T-helper 2 cell treated with Interferon-gamma antibody and Interleukin-4, amounts not matched to agents 100 ng/mL and 5 ng/mL, for 36 hours (primary cell): ENCODE measurements around the gene PDE3B. TPM values are rescaled to one million over a fixed set of nuclear protein-coding genes. Genes with fewer than 3 reads are reported as not detected.
"Not testable (repeated sequence)": the region's sequence is repeated elsewhere in the genome, so short reads cannot be mapped to it uniquely, and the experiment has no call there.

ENCODE experiments used
- intact Hi-C: fragments of 100-400 bp; cut with micrococcal nuclease; formaldehyde crosslinking; loops from one replicate; pipeline ENCODE4 v1.15.1; 2023
- total RNA-seq: library from RNA; stranded (reverse); gene quantifications from 2 replicates; pipeline ENCODE4 v1.2.3, GENCODE V29; 2022

PDE3B gene
- total RNA-seq, result 100 and 103 TPM in 2 replicates

DNA sequence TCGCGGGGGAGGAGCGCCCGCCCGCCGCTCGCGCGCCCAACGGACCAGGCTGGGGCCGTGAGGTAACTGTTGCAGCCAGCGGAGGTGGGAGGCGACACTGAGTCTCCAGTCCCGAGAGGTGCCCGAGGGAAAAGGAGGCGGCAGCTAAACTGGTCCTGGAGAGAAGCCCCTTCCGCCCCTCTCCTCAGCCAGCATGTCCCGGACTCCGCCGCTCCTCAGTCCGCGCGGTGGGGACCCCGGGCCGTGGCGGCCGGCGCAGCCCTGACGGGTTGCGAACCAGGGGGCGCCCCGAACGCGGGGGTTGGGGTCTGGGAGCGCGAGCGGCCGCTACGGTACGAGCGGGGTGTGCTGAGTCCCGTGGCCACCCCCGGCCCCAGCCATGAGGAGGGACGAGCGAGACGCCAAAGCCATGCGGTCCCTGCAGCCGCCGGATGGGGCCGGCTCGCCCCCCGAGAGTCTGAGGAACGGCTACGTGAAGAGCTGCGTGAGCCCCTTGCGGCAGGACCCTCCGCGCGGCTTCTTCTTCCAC, at the start of gene PDE3B:
Gene PDE3B, plus strand, starts transcription at position 108 of the 529 bp plus-strand sequence. Its CDS starts 272 bp downstream, at position 380.
- intact Hi-C loops, result loop anchor here (1.0 to 10.0 kb wide), 4 partner anchors 49 to 431 kb away; partner anchors contain the start of gene CALCB

DNA sequence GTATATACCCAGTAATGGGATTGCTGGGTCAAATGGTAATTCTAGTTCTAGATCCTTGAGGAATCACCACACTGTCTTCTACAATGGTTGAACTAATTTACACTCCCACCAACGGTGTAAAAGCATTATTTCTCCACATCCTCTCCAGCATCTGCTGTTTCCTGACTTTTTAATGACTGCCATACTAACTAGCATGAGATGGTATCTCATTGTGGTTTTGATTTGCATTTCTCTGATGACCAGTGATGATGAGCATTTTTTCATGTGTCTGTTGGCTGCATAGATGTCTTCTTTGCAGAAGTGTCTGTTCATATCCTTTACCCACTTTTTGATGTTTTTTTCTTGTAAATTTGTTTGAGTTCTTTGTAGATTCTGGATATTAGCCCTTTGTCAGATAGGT, 48.3 kb upstream of the PDE3B start:
- intact Hi-C loops, result loop anchor here (2.0 kb wide), 2 partner anchors 16 to 50 kb away; no protein-coding TSS in a partner anchor

DNA sequence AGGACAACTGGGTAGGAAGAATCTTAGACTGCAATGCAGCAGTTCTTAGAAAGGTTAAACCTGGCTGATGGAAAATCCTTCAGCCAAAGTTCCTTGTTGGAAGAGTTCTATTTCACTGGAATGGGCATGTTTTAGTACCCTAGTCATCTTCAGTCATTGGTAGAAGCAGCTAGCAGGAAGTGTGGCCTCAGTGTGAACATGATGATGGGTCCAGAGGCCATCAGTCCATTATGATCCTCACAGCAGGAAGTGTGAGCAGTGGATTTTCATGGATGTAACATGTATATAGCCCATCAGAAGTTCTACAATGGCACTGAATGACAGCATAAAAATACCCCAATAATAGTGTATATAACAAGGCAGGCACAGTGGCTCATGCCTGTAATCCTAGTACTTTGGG, 35.9 kb upstream of the PDE3B start:
- intact Hi-C loops, result no loop called here

DNA sequence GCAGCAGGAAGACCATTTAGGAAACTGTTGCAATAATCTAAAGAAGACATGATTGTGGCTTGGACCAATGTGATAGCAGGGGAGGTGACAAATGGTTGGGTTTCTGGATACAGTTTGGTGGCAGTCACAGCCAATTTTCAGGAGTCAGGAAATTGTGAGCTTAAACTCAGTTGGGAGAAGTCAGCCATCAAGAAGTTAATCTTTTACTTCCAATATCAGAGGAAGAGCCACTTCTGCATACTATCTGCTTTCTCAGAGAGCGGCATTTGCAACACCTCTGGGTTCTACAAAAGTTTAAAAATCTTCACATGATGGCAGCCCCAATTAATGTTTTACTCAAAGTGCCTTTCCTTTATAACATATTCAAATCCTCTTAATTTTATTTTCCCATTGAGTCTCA, 33.7 kb upstream of the PDE3B start:
- intact Hi-C loops, result no loop called here

DNA sequence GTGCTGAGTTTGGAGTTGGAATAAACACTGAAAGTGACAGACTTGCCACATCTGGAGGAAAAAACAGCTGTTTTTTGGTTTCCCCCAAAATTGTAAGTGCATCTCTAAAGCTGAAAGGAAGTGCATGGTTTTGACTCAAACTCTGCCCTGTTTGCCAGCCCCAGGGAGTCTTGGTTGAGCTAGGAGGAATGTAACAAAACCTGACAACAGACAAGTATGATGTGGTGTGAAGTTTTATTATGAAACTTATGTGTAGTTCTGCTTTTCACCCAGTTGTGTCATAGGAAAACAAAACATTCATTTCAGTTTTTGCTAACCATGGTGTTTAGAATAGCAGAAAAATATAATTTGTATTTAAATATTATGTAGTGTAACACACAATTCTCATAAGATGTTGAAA, 31.7 kb upstream of the PDE3B start:
- intact Hi-C loops, result no loop called here

DNA sequence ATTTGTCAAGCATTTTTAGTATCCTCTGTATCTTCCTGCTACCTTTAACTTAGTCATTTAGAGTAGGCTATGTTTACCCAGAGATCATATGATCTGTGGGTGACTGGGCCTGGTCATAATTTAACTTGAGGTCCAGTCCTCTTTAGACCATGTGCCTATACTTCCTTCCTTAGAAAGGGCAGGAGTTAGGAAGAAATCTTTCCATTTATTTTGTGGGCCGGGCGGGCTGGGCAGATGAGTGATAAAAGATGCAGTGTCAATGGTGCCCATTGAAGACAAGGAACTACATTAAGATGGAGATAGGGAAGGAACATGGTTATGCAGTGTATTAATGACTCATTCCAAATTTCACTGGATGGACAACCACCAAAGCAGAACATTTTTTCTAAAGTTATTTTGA, 30.9 kb upstream of the PDE3B start:
- intact Hi-C loops, result no loop called here

DNA sequence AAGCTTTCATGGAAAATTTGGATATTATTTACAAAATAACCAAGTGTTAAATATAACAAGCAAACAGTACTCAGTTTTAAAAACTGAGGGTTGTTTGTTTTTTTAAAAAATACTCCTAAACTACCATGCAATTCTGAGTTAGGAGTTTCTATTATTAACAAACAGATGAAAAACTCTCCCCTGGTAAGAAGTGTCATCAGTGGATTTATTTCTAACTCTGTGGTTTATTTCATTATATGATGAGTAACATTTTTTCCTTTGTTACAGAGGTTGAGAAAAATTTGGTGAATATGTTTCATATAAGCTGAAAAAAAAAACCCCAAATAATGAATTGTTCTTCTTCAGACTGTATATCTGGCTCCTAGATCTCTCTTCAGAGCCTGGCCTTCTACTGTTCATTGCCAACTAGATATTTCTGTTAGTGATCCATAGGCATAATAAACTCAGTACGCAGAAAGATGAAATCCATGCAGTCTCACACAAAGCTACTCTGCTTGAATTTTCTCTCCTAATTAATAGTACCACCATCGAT, 29.4 kb upstream of the PDE3B start:
- intact Hi-C loops, result no loop called here

DNA sequence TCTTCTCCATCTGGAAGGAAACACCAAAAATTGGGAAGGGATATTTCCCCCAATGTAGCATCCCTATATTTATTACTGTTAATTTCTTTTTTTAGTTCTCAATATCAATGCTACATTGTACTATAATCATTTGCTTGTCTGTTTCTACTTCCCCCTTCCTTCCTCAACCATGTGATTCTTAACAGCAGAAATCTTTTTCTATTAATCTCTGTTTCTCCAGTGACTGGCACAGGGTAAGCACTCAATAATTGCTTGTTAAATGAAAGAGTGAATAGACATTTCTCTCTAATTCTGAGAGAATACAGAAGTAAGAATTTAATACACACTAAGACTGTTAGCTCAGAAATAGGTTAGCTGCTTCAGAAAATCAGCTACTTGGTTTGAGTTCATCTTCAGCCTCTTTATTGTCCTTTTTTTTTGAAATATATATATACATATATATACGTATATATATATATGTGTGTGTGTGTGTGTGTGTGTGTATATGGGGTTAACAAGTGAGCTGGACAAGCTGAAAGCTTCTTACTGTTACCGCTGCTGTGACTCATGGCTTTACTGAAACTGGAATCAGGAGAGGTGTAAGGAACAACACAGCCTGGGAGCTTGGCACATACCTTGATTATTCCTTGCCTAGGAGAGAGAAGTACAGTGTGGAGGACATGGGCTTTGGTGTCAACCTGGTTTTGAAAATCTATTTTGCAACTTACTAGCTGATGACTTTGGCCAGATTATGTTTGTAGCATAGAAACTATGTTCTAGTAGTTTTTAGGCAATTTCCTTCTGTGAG, 26.2 kb upstream of the PDE3B start:
- intact Hi-C loops, result no loop called here

DNA sequence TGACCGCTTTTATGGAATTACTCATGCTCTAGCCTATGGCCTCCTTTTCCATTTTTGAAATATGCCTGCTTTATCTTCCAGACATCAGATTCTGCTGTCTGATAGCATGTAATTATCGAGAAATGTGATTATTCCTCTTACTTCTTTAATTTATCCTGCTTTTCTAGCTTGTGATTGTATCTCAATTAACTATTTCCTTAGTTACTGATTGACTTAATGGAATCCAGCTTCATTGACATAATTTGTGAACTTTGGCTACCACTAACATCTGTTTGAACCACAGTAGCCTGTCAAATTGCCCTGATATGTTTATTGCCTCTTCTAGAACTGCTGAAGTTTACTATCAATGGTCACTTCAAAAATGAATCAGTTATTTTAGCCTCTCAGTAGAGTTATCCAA, 25.5 kb upstream of the PDE3B start:
- intact Hi-C loops, result no loop called here

DNA sequence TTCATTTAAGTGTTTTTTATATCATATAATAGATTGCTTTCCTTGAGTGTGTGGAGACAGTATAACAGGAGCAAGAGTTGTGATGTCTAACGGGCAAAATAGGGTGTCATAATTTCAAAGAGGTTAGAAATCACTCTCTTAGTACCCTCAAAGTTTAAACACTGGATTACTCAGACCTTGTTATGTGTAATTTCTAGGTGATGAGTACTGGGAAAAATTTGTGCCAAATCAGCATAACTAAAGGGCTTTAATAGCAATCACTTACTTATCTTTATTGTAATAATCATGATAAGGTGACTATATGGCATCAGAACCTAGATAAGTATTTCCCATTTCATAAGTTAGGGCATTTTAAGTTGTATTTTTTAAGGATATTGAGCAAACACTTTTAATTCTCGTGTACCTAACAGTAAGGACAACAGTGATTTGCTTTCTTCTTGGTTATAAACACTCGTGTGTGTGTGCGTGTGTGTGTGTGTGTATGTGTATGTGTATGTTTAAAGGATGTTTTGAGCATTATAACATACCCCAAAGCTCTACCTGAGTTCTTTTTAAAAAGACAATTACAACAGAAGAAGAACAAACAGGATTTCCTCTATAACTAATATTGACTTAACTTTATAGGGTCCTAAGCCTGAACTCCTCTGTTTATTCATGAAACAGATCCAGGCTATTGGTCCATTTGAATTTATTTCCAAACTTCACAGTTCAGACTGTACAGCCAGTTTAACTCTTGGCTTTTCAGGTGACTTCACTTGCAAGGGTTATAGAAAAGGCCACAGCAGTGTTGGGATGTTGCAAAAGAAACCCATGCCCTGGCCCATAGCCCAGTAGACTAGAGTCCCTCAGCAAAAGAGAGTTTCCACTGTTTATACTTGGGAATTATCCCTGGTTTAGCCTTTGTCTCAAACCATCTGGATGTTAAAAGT, 23.7 kb upstream of the PDE3B start:
- intact Hi-C loops, result no loop called here

DNA sequence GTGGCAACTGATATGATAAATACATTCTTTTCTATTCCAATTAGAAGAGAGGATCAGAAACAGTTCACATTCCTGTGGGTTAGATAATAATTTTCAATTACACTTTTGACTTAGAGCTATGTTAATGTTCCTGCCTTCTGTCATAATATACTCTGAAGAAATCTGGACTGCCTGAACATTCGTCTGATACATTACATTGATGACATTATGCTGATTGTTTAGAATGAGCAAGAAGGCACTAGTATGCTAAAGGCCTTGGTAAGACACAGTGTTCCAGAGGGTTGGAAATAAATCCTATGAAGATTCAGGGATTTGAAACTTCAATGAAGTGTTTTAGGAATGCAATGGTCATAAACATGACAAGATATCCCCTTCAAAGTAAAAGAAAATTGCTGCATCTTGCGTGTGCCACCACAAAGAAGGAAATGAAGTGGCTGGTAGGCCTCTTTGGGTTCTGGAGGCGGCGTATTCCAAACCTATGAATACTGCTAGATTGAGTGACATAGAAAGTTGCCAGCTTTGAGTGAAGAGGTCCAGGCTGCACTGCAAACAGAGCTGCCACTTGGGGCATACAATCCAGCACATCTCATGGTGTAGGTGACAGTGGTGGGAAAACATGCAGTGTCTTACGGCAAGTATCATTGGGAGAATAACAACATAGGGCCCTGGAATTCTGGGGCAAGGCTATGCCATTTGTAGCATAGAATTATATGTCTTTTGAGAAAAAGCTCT, 21.2 kb upstream of the PDE3B start:
- intact Hi-C loops, result no loop called here

DNA sequence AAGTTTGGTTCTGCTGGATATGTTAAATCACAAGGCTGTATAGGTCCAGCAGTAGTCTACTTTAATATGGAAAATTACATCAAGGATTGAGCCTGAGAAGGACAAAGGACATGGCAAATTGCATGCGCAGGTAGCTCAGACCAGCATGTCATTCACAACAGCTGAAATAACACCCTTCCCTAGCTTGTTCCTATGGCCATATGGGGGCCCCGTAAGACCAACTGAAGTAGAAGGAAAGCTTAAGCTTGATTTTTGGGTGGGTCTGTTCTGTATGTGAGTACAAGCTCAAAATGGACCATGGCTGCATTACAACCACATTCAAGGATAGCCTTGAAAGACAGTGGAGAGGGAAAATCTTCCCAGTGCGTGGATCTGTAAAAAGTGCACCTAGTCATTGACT, 20.6 kb upstream of the PDE3B start:
- intact Hi-C loops, result no loop called here

DNA sequence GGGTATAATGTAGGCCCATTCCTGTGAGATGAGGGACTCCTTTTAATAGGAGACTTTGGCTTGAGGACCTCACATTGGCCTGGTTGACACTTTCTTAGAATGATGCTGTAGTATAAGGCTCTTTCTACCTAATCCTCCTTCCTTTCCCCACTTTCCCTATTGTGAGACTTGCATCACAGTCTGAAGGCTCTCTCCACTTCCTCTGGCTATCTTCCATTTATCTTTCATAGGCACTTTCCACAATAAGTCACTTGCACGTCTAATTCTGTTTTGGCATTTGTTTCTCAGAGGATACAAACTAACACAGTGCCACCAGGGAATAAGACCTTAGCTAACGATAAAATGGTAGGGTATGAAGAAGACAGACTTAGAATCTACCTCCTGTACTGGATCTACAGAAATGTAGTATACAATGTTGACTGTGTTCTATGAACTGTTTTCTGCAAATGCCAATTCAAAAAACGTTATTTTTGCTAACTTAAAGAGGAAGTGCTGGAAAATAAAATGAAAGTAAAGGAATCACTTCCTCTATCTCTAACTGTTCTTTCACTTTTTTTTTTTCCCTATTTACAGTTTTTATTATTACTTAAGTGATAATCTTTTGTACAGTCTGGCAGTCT, 17.9 kb upstream of the PDE3B start:
- intact Hi-C loops, result no loop called here

DNA sequence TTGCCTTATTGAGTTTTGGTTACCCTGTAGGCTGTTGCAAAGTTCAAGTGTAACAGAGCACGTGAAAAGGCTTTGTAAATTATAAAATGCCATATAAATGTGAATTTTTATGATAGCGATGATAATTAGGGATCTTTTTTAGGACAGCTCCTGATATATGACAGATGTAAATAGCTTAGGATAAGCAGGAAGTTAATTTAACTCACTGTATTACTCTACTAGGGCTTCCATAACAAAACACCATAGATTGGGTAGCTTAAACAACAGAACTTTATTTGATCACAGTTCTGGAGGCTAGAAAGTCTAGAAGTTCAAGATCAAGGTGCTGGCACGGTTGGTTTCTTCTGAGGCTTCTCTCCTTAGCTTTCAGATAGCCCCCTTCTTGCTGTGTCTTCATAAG, 17.0 kb upstream of the PDE3B start:
- intact Hi-C loops, result no loop called here

DNA sequence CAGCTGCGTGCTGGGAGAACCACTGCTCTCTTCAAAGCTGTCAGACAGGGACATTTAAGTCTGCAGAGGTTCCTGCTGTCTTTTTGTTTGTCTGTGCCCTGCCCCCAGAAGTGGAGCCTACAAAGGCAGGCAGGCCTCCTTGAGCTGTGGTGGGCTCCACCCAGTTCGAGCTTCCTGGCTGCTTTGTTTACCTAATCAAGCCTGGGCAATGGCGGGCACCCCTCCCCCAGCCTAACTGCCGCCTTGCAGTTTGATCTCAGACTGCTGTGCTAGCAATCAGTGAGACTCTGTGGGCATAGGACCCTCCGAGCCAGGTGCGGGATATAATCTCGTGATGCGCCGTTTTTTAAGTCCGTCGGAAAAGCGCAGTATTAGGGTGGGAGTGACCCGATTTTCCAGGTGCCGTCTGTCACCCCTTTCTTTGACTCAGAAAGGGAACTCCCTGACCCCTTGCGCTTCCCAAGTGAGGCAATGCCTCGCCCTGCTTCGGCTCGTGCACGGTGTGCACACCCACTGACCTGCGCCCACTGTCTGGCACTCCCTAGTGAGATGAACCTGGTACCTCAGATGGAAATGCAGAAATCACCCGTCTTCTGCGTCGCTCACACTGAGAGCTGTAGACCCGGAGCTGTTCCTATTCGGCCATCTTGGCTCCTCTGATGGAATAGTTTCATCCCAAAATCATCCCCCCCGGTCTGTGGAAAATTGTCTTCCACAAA, 9.9 kb upstream of the PDE3B start:
- intact Hi-C loops, result not testable (repeated sequence)

DNA sequence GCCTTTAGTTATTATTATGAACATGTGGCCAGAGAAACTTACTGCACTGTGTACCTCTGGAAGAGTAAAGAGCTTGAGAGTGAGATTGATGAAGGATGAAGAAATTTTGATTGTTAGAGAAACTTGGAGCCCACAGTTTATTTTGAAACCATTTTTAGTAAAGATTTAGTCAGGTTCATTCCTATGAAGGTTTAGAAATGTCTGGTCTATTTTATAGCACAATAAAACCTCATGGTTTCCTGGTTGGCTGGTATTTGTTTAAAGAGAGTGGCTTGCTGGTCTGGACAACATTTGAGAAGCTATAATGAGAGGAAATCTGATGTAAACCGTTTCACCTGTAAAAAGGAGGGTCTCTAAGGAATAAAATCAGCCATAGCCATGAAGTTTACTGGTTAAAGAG, 8.8 kb upstream of the PDE3B start:
- intact Hi-C loops, result no loop called here

DNA sequence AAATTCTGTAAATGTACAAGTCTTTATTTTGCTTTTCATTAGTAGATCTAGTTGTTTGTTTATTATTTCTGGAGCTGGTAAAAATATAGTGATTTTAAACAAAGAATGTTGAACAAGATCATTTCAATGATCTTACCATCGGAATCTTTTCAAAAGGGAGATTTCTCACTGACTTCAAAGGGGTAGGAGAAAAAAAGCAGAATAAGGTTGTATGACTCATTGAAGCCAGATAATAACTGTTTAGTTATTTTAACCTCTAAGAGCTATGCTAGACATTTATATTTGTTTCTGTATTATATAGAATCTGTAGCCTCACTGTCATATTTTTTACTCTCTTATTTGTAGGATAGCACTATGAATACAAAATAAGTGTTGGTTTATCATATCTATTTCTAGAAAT, 8.1 kb upstream of the PDE3B start:
- intact Hi-C loops, result no loop called here

DNA sequence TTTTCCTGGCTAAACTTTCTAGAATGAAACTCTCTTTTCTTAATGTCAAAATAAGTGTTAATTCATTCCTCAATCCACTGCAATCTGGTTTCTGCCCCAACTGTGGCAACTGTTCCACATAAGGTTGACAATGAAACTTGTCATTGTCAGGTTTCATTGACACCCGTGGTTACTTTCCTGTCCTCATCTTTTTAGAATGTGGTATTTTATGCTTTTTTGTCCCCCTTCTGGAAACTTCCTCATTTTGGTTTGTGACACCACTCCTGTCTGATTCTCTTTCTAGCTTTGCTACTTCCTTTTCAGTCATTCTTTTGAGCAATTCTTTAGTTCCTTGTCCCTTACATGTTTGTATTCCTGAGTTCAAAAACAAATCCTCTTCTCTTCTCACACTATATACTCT, 7.5 kb upstream of the PDE3B start:
- intact Hi-C loops, result no loop called here

DNA sequence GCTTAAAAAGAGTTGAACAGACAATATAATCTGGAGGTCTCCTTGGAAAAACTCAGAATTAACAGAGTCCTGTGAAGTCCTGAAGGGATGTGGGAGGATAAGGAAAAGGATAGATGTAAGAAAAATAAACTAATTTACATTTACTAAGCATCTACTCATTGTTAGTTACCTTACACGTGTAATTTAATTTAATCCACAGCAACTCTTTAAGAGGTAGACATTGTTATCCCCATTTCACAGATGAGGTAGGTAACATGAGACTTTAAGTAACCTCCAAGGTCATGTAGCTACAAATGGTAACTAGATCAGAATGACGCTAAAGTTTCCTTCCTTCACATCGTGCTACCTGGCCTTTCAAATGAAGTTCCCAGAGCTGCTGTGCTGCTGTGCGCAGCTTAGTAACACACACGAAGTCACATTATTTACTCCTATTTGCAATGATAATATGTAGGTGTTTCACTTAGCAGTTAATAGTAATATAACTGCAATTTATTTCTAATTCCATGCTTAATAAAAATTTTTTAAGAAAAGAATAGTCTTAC, 5.7 kb upstream of the PDE3B start:
- intact Hi-C loops, result no loop called here

DNA sequence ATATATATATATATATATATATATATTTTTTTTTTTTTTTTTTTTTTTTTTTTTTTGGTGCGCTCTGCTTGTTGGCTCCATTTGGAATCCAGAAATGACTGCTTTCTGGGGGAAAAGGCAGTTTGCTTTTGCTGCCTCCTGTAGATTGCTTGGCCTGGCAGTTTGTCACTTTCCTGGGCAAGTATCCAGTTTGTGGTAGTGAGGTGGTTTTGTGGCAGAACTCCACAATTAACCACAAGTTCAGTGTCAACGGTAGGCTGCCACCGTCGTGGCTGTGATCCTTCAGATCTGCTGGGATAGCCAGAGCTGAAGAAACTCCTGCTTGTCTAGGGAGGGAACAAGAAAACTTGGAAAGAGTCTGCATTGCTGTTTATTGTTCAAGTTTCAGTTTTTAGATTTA, 5.0 kb upstream of the PDE3B start:
- intact Hi-C loops, result no loop called here
